GM21737 (cell line): ENCODE measurements around the gene B3GNT3.
A peak's percentile ranks its signal among the peaks of the same experiment; 100 is the strongest.

ENCODE experiments used
- ATAC-seq: cut with Tn5 transposase; IDR thresholded peaks from one replicate; pipeline ENCODE4 v1.9.1; 2021; ENCODE audit warnings: mild to moderate bottlenecking, moderate library complexity; ENCODE audit not compliant: unreplicated experiment

The B3GNT3 gene

DNA sequence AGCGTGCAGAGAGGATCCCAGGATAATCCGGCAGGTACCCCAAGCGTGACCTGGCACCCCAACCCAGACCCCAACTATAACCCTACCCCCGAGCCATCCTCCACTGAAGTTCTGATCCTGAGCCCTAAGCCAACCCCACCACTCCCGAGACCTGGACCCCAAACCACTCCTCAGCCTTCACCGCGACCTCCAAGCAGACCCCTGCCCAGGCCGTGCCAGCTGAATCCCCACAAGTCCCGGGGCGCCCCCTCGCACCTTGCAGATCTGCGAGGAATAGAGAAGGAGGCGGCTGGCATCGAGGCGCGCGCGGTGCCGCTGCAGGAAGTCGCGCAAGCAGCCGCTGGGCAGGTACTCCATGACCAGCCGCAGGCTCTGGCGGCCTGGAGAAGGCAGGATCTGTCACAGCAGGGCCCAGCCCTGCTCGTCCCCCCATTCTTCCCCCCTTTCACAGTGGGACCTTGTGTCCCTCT lies 36.5 kb downstream of the B3GNT3 start:
- ATAC-seq = no peak

DNA sequence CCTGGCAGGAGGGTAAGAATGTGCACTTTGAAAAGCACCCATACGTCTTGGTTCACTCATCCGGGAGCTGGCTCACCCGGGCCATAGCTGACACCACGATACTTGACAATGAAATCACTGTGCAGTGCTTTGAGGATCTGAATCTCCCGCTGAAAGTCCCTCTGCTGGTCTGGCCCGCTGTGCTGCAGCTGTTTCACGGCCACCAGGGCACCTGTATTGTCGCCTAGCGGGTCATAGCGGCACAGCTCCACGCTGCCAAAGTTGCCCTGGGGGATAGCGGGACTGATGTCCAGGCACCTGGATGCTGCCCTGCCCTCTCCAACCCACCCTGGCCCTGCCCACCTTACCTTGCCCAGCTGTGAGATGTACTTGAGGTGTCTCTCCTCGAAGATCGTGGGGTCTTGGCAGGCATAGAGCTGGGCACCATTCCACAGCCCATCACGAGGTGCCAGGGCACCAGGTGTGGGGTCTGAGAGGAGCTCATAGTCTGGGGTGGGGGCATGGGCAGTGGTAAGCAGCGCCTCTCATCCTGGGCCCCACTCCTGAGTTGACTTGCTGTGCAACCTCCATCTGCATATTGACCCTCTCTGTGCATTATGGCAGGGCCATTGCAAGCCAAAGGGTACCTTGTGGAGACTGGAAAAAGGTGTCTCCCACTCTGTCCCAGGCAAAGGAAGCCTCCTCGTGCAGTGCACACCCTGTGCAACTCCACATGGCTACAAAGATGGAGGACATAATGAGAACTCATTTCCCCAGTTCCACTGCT lies 37.7 kb downstream of the B3GNT3 start:
- no peak for ATAC-seq

DNA sequence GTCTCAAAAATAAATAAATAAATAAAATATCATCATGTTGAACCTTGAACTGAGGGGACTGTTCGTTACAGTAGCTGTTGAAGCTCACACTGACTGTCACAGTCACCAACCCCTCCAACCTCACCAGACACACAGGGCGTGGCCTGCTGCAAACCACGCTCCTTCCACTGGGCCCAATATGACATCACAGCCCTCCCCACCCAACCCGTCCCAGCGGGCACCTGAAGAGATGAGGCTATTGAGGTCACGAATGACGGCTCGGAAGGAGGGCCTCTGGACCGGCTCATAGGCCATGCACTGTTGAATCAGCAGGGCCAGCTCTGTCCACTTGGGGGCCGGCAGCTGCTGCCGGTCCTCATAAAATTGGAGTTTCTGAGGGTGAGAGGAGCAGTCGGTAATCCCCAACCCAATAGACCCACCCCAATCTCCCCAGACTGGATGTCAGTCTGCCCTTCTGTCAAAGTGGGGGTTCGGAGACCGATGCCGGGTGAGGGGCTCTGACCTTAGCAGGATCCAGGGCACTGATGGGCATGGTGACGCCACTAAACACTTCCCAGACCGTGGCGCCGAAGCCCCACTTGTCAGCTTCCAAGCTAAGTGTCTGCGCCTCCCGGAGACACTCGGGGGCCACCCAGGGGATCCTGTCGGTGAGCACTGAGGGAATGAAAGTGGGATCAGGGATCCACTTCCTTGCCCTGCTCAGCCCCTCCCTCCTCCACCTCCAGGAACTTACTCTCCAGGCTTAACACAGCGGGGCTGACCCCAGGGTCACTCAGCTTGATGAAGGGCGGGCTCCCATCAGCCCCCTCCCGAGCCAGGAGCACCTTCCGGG lies 39.6 kb downstream of the B3GNT3 start:
- no peak for ATAC-seq

DNA sequence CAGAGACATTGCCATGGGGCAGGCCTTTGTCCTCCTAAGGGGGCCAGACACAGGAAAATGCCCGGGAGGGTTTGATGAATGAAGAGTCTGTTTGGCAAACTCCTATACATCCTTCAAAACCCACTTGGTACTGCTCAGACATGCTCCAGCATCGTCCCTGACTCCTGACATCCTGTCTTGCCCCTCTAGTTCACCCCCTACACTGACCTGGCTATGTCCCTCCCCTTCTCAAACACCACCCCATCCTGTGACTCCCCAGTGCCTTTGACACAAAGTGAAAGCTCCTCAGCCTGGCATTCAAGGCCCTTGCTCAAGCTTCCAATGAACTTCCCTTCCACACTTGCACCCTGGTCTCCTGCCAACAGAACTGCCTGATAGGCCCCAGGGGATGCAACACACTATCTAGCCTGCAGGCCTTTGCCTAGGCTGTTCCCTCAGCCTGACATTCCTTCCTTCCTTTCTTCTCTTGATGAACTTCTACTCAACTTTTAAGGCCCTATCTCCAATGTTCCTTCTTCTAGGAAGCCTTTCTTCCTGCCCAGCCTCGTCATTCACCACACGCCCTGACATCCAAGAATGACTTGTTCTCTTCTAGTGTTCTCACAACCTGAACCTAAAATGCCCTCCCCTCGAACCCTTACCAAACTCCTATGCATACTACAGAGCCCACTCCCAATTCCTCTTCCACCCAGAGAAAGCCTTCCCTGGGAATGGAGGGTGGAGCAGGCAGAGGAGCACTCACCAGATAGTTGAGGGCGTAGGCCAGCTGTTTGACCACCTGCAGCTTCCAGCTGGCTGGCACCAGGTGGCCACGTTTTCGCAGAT lies 40.5 kb downstream of the B3GNT3 start:
- no peak for ATAC-seq

DNA sequence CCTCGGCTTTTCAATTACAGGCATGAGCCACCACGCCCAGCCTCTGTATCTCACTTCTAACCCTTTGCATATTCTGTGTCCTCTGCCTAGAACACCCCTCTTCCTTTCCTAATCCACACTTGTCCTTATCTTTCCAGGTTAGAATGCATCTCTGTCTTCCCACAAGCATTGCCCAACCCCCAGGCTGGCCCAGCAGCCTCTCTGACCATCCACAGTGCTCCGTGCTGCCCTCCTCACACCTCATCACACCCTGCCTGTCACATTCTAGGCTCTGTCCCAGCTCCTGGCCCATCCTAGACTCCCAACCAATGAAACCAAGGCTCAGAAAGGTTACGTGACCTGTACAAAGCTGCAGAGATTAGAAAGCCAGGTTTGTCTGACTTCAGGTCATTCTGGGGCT lies 41.6 kb downstream of the B3GNT3 start:
- ATAC-seq = no peak

DNA sequence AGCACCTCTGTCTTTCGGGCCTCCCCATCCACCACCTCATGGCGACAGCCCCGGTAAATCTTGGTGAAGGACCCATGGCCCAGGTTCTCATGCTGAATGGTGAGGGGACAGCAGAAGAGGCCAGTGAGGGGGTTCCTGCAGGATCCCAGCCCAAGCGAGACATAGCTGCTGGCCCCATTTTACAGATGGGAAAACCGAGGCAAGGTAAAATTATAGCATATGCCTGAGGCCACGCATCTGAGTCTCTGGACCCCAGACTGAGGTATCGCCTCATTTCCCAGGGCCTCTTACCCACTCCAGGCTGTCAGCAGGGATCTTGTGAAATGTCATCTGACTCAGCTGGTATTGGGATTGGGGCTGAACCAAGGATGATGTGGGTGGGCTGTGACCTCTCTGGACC lies 43.0 kb downstream of the B3GNT3 start:
- ATAC-seq = no peak

DNA sequence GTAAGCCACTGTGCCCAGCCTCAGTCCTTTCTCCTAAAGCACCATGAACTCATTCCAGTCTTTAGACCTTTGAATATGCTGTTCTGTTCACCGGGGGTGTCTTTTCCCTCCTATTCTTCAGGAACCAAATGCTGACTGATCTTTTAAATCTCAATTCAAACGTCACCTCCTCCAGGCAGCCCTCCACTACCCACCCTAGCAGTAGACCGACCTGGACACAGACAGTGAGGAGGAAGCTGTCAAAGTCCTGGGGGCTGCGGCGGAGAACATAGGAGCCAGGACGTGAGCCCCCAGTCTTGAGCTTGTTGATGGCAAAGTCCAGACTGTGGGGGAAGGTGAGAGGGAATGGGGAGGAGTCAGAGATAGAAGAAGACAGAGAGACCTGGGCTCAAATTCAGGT lies 45.1 kb downstream of the B3GNT3 start:
- ATAC-seq = no peak

DNA sequence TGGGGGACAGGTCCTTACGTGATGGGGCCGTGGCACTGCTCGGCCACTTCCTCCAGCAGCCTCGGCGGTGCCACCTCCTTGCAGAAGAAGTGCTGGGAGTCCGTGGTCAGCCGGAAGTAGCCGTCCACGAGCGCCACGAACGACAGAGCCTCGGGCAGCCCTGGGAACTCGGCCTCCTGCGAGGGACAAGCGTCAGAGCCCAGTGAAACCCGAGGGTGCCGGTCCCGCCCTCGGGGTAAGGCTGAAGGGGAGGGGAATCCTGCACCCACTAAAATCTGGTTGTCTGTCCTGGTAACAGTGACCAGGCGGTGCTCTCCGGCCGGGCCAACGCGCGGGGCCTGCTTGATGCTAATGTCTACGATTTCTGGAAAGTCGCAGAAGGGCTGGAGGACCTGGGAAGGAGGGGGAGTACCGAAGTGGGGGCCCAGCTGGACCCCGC lies 46.5 kb downstream of the B3GNT3 start:
- ATAC-seq = no peak

DNA sequence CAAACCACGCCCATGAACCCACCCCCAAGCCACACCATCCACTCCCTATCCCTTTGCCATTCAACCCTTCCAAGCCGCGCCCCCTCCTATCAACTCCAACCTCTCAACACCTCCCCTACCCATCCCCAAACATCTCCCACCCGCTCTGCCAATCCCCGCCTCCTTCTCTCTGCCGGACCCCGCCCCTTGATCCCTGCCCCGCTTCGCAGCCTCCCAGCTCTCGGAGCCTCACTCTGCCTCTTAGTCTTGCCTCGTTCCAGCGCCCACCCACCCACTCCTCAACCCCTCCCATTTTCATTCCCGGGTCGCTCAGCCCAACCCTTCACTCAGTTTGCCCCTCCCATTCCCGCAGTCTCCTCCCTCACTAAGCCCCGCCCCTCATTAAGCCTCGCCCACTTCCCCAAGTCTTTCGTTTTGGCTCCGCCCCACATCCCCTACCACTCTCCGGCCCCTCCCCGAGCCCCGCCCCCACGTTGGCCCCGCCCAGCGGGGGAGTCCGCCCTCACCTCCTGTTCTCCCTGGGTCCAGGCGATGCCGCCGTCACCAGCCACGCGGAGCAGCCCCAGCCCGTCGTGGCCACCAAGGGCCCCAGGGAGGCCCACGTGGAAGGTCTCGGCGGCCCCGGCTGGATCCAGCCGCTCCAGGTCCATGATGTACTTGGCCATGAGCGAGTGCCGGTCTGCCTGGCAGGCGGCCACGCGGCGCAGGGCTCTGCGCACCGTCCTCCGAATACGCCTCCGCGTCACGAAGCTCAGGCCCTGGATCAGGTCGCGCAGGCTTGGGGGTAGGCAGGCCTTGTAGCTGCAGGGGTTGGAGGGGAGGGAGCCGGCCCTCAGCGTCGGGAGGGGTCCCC lies 47.1 kb downstream of the B3GNT3 start:
- no peak for ATAC-seq

DNA sequence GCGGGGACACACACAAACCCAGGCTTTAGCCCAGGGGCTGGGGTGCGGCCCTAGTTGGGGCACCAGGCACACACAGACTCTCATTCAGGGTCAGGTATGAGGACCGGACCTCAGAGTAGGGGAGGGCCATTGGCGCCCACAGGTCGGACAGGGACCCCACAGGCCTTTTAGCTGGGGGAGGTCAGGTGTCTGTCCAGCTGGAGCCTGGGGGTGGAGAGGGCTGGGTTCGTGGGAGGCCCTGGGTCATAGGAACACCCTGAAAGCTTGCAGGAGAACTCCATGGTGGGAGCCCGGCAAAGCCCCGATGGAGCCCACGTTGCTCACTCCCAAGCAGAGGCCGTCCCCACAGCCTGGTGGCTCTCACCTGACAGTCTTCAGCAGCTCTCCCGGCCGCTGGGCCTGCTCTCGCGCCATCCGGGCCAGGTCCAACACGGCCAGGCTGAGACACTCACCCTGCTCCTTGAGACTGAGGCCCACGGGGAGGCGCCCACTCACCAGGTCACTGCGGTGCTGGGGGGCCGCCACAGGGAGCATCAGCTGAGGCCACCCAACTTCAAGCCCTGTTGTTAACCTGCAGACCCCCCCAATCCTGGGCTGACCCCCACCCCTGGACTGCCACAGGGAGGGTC lies 47.8 kb downstream of the B3GNT3 start:
- ATAC-seq = no peak

DNA sequence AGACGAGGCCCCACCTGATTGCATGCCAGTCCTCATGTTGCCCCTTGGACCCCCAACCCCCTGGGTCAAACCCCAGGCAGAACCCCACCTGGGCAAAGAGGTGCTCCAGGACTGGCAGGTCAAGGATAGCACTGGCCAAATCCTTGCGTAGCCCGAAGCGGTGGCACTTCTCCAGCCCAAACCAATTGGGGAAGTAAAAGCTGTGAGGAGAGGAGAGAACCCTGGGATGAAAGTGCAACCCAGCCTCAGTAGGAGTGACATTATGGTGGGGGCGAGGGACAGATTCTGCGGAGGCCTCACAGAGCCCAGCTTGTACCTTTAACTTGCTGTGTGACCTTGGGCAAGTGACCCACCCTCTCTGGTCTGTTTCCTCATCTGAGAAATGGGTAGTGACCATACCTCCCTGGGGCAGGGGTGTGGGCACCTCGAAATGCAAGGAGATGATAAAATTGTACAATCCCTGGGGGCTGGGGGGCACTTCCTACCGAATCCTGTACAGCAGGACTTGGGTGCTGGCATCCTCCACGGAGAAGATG lies 48.4 kb downstream of the B3GNT3 start:
- no peak for ATAC-seq

DNA sequence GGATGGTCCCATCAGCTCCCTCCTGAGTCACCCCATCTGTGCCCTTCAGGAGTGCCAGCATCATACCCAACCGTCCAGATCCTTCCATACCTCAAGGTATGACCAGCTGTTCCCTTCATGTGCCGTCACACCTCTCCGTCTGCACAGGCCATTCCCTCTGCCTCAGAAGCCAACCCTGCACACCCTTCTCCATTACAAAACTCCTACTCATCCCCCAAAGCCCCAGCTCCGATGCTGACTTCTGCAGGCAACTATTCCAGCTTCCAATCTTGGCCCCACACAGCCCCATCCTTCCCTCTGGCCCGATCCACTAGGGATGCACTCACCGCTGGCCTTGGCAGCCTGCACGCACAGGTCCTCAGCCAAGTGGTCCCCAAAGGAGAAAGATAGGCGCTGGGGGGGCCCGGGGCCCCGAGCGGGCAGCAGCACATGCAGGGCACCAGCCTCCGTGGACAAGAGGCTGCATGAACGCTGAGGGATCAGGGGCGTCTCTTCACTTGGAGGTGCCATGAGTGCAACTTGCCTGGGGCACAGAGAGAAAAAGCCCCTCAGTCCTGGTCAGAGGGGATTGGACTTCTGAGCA lies 49.1 kb downstream of the B3GNT3 start:
- no peak for ATAC-seq

DNA sequence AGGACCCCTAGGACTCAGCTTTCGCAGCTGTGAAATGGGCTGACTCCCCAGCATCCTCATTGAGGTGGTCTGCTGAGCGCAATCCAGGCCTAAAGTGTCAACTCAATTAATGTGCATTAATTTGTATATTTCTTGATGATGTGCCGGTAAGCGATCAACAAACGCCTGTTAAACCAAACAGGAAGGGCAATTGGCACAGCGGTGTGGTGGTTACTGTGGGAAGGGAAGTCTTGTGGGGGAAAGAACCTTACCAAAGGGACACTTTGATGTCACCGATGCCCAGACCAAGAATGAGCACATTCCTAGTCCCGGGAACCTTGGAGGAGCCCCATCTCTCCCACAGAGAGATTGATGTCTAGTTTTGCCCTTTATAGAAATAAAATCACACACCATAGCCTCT lies 51.2 kb downstream of the B3GNT3 start:
- ATAC-seq = no peak

DNA sequence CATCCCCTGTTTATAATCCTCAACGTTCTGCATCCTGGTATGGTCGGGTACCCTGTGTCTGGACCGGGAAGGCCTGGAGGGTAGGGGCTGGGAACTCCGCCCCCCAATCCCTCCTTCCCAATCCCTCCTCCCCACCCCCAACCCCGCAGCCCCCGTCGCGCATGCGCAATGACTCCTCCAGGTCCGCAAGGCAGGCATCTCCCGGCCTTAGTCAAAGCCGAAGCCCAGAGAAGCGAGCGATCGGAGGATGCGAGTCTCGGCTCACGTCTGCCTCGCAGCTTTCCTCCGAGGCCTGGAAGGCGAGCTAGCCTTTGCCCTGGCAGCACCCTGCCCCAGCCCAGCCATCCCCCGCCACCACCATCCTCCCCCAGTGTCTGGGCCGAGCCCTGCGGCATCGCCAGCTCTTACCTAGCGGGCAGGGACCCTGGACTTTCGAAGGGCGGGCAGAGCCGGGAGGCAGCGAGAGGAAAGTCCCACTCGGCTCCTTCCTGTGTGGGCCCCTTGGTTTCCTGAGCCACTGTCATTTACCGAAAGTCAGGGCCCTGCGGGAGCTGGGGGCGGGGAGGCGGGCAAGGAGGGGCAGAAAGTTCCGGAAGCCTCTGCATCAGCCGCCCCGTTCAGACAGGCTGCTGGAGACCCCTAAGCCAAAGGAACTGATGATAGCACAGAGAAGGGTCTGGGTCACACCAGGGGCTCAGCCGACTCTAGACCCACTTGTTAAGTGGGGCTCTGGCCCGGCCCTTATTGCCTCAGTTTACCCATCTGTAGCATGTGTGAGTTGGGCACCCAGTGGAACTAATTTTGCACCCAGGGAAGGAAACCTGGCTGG lies 52.8 kb downstream of the B3GNT3 start, which contains the start of gene JAK3:
JAK3 (minus strand) TSS at position 445 of the 829 bp plus-strand sequence. CDS start 3,565 bp downstream, outside the sequence.
- peak; percentile 60 for ATAC-seq

DNA sequence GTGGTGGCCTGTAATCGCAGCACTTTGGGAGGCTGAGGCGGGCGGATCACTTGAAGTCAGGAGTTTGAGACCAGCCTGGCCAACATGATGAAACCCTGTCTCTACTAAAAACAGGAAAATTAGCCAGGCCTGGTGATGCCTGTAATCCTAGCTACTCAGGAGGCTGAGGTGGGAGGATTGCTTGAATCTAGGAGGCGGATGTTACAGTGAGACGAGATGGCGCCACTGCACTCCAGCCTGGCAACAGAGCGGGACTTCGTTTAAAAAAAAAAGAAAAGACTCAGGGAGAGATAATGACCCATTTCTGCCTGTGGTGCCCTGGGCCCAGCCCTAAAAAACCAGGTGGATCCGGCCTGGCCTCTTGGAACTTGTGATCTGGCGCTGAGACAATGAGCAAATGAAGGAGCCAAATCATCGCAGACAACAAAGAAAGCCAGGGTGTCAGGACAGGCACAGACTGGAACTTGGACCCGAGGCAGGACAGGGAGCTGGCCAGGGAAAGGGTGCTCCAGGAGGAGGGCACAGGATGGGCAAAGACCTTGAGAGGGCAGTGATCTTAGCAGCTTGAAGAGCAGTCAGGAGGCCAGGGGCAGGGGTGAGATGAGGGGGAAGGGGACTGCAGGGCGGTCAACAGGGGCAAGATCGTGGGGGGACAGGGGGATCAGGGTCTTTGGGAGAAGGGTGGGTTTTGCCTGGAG lies 53.8 kb downstream of the B3GNT3 start:
- ATAC-seq = no peak

DNA sequence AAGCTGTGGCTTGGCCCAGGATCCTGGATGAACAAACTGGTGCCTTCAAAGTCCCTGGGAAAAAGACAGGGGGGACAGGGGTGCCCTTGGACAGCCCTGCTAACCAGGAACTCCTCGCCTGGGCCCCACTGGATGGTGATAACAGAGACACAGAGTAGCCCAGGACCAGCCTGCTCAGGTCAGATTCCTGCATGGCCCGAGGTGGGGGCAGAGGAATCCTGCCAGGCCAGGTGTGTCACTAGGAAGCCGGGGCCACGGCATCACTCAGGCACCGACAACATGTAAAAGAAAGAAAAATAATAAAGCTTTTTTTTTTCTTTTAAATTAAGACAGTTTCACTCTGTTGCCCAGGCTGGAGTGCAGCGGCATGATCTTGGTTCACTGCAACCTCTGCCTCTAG lies 59.1 kb downstream of the B3GNT3 start:
- no peak for ATAC-seq

DNA sequence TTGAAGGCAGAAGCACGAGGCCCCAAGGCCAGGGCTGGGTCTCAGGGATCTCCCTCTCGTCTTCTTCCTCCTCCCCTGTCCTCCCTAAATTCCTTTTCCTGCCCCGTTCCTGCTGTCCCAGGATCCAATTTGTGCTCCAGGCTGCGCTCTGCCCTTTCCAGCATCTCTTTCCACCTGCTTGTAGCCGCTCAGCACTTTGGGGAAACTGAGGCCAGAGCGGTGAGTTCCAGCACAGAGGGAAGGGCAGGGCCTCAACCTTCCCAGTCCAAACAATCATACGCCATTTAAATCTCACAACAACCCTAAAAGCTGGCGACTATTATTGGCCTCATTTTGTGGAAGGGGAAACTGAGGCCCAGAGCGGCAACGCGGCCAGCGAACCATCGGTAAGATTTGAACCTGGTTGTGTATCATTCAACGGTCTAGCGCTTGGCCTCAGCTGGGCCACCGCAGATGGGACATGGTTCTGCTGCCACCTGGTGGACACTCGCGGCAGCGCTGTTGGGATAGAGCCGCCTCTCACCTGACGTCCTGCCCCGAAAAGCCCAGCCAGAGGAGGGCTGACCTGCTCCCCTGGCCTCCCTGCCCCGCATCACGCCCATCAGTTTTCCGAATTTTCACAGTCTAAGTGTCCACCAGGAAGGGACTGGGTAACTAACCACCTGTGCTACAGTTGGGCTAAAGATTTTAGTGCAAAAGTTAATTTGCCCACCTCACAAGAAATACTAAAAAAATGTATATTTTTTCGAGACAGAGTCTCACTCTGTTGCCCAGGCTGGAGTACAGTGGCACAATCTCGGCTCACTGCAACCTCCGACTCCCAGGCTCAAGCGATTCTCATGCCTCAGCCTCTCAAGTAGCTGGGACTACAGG lies 60.6 kb downstream of the B3GNT3 start:
- no peak for ATAC-seq
